ENCODE data around the gene BEAN1.

DNA sequence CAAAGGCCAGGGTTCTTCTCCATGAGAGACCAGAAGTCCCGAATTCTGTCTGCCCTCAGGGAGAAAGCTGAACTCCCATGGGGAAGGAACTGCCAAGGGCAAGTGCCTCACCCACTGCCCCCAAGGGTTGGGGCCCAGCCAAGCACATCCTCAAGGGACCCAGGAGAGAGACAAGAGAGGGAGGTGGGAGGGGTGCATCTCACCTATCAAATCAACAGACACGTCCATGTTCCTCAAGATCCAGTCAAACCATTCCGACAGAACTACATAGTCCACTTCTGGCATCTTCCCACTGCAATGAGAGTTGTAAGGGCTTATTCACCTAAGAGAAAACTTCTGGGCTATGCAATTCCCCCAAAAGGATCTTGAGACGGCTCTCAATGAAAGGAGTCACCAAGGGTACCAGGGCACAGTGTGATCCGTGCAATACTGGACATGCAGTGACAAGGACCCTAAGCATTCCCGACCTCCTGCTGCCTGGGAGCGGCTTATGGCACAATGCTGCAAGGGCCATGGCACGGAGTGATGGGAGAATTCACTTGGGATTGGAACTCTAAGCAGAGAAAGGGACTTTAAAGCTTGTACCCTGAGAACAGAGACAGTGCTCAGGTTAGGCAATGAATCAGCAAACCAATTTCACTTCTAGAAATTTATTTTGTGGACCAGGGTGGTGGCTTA is 90.6 kb downstream of the BEAN1 start:
- TF ChIP-seq CTCF (IDR thresholded peaks at IDR 0.05) (no peak), POLR2A (IDR thresholded peaks at IDR 0.05) (no peak)

All from transverse colon (tissue), 3 donors.